ENCODE measurements around the gene PCDH12. TPM values are rescaled to one million over a fixed set of nuclear protein-coding genes. Genes with fewer than 3 reads are reported as not detected.

The PCDH12 gene
- total RNA-seq, 1 donor from 2014 or later: under 0.01 TPM

GRCh38 chr5:141906517-141906916, 51.5 kb downstream of the PCDH12 start:
- DNase-seq (ENCODE audit: low read depth) (no peak), FAIRE-seq (no peak)
- Histone ChIP-seq H3K36me3 (ENCODE audit: control insufficient read depth, insufficient read depth, low read length) (no peaks in the 10 kb centered on the region), H3K27me3 (ENCODE audit: control insufficient read depth, insufficient read depth, low read length) (peaks cover 3% of the 10 kb centered on the region), H3K4me3 (ENCODE audit: low read depth, low read length) (no peak overlapping the region)
- TF ChIP-seq, protein P1, sequence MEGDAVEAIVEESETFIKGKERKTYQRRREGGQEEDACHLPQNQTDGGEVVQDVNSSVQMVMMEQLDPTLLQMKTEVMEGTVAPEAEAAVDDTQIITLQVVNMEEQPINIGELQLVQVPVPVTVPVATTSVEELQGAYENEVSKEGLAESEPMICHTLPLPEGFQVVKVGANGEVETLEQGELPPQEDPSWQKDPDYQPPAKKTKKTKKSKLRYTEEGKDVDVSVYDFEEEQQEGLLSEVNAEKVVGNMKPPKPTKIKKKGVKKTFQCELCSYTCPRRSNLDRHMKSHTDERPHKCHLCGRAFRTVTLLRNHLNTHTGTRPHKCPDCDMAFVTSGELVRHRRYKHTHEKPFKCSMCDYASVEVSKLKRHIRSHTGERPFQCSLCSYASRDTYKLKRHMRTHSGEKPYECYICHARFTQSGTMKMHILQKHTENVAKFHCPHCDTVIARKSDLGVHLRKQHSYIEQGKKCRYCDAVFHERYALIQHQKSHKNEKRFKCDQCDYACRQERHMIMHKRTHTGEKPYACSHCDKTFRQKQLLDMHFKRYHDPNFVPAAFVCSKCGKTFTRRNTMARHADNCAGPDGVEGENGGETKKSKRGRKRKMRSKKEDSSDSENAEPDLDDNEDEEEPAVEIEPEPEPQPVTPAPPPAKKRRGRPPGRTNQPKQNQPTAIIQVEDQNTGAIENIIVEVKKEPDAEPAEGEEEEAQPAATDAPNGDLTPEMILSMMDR (IDR thresholded peaks at IDR 0.05; ENCODE audit: insufficient read depth, low read length, severe bottlenecking): no peak

DNA sequence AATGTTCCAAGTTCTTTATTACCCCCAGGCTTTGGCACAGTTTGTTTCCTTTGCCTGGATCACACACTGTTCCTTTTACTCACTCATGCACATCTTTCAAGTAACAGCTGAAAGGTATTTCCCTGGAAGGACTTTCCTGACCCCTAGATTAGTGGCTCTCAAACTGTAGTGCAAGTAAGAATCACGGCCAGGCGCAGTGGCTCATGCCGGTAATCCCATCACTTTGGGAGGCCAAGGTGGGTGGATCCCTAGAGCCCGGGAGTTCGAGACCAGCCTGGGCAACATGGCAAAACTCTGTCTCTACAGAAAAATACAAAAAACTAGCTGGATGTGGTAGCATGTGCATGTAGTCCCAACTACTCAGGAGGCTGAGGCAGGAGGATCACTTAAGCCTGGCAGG, 53.5 kb downstream of the PCDH12 start:
- no peak overlapping the region for H3K4me3 ChIP-seq (ENCODE audit: low read depth, low read length)
- TF ChIP-seq, protein P1 (IDR thresholded peaks at IDR 0.05; ENCODE audit: insufficient read depth, low read length, severe bottlenecking): no peak
- DNase-seq (ENCODE audit: low read depth) (no peak), FAIRE-seq (no peak)
- H3K36me3 ChIP-seq (ENCODE audit: control insufficient read depth, insufficient read depth, low read length): no peaks in the 10 kb centered on the region
- peaks cover 3% of the 10 kb centered on the region for H3K27me3 ChIP-seq (ENCODE audit: control insufficient read depth, insufficient read depth, low read length)

- no peak for DNase-seq (ENCODE audit: low read depth)
- FAIRE-seq: no peak
- no peak overlapping the region for H3K4me3 ChIP-seq (ENCODE audit: low read depth, low read length)
Measured at GRCh38 chr5:141903261-141903660, 54.7 kb downstream of the PCDH12 start.

DNA sequence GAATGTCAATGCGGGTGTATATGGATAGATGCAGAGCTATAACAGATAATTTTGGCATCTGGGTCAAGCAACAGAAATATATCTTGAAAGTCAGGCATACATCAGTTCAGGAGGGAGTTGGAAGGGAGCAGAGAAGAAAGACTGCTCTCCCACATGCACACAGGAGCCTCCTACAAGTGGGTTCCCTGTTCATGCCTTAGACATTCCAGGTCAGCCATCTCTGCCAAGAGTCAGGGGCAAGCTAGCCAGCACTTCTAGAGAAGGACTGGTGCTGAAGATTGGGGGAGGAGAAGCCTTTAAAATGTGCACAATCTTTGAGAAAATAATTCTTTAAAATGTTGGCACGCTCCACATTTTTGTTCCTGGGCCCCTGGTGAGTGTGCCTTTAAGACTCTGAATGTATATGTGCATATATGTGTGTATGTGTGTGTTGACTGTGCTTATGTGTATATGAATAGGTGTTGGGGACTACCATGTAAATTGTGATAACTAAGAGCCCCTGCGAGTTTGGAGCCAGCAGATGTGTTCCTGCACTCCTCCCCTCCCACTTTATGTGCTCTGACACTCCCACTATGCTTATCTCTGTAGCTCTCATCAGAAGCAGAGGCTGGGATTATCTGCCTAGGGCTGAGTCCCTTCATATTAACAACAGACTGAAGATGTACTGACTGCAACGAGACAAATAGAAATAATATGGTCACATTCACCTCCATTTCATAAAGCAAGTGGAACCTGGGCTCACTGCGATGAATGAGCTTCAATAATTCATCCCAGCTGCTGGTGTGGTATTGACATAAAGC, 55.8 kb downstream of the PCDH12 start:
- Histone ChIP-seq H3K4me3 (ENCODE audit: low read depth, low read length) (no peak overlapping the region), H3K36me3 (ENCODE audit: control insufficient read depth, insufficient read depth, low read length) (no peaks in the 10 kb centered on the region), H3K27me3 (ENCODE audit: control insufficient read depth, insufficient read depth, low read length) (peaks cover 3% of the 10 kb centered on the region)
- FAIRE-seq (no peak), DNase-seq (ENCODE audit: low read depth) (no peak)
- TF ChIP-seq, protein P1 (IDR thresholded peaks at IDR 0.05; ENCODE audit: insufficient read depth, low read length, severe bottlenecking): no peak

More at GRCh38 chr5:141903261-141903660, 54.7 kb downstream of the PCDH12 start:
- Histone ChIP-seq H3K36me3 (ENCODE audit: control insufficient read depth, insufficient read depth, low read length) (no peaks in the 10 kb centered on the region), H3K27me3 (ENCODE audit: control insufficient read depth, insufficient read depth, low read length) (peaks cover 3% of the 10 kb centered on the region)
- TF ChIP-seq, protein P1 (IDR thresholded peaks at IDR 0.05; ENCODE audit: insufficient read depth, low read length, severe bottlenecking): no peak

GRCh38 chr5:141898448-141899049, 59.5 kb downstream of the PCDH12 start:
- TF ChIP-seq, protein P1 (IDR thresholded peaks at IDR 0.05; ENCODE audit: insufficient read depth, low read length, severe bottlenecking): no peak
- no peak for DNase-seq (ENCODE audit: low read depth)
- Histone ChIP-seq H3K36me3 (ENCODE audit: control insufficient read depth, insufficient read depth, low read length) (no peaks in the 10 kb centered on the region), H3K4me3 (ENCODE audit: low read depth, low read length) (no peak overlapping the region), H3K27me3 (ENCODE audit: control insufficient read depth, insufficient read depth, low read length) (peaks cover 3% of the 10 kb centered on the region)
- no peak for FAIRE-seq

Measured in bronchial epithelial cell (primary cell).